K562 (cell line): ENCODE results near the gene CHCHD10. TPM values are rescaled to one million over a fixed set of nuclear protein-coding genes. Genes with fewer than 3 reads are reported as not detected.

Experiments
- ATAC-seq: fragments of 200-7000 bp; cut with Tn5 transposase; 3 replicates; pipeline ENCODE4 v1.9.1; 2020; ENCODE audit warnings: moderate library complexity
- BruUV-seq: library from RNA; stranded (reverse); fragments of 400-500 nt; replicated peaks from 2 replicates; lab custom pipeline; 2021; lab: Mats Ljungman, UMichigan
- CTCF ChIA-PET: fragments of 300-600 bp; formaldehyde crosslinking; extraction: SDS; loops from one replicate; lab custom pipeline; 2021; ENCODE audit warnings: low intra/inter-chr PET ratio; lab: Yijun Ruan, JAX
- POLR2A ChIA-PET: fragments of 300-600, 350-650 bp; sonication (Branson Sonifier 250); formaldehyde crosslinking; extraction: SDS; loops from one replicate; lab custom pipeline; 2021; ENCODE audit warnings: antibody characterized with exemption, inconsistent platforms; lab: Yijun Ruan, JAX
- DNase-seq, 4 experiments: peaks; one replicate each; pipeline versions ENCODE4 v3.0.0 to v3.0.0-alpha.2; 2011 to 2018; ENCODE audit warnings: low spot score in 3 of 4, mixed read lengths in 3 of 4; ENCODE audit errors: extremely low read depth in 1 of 4
- FAIRE-seq: peaks from 2 replicates; lab custom pipeline; 2011; peaks lifted over from hg19 to GRCh38; lab: Jason Lieb, UNC
- H2AFZ ChIP-seq: 2 replicates; pipeline ENCODE4 v1.6.0; 2011; ENCODE audit warnings: low read depth, low read length, control low read depth, inconsistent platforms
- H3K27ac ChIP-seq: fragments of 200-600 bp; 3 replicates; pipeline ENCODE4 v1.8.0; 2011; ENCODE audit warnings: low read depth, mild to moderate bottlenecking, control low read depth, inconsistent platforms, low read length, moderate library complexity, mixed read lengths; ENCODE audit errors: extremely low read depth
- H3K27me3 ChIP-seq, 2 experiments: fragments of 300-600 bp in 1 of 2; 2 replicates in 1 of 2; 3 replicates in 1 of 2; pipeline versions ENCODE4 v1.6.0 to v1.8.0; 2011; ENCODE audit warnings: inconsistent platforms in 2 of 2, low read length in 2 of 2, mild to moderate bottlenecking in 1 of 2, mixed read lengths in 1 of 2, moderate library complexity in 1 of 2; ENCODE audit not compliant: control insufficient read depth in 2 of 2, insufficient read depth in 2 of 2
- H3K36me3 ChIP-seq: fragments of 300-600 bp; 3 replicates; pipeline ENCODE4 v1.8.0; 2011; ENCODE audit warnings: mild to moderate bottlenecking, low read length, inconsistent platforms; ENCODE audit not compliant: control insufficient read depth, insufficient read depth
- H3K4me1 ChIP-seq, 2 experiments: fragments of 200-600 bp in 1 of 2; replicated peaks in 1 of 2; 2 replicates in 1 of 2; 3 replicates in 1 of 2; pipeline versions ENCODE4 v1.5.1 to v1.8.0; 2011; ENCODE audit warnings: inconsistent platforms in 2 of 2, low read length in 2 of 2, mild to moderate bottlenecking in 1 of 2, mixed read lengths in 1 of 2, moderate library complexity in 1 of 2; ENCODE audit not compliant: control insufficient read depth in 2 of 2, insufficient read depth in 2 of 2
- H3K4me2 ChIP-seq: 2 replicates; pipeline ENCODE4 v1.6.1; 2011; ENCODE audit warnings: low read length, control low read depth, inconsistent platforms, mixed read lengths; ENCODE audit not compliant: insufficient read depth
- H3K4me3 ChIP-seq: fragments of 200-600 bp; sonication (generic), shearing (Covaris generic); 2 replicates; pipeline ENCODE4 v1.5.1; 2016; ENCODE audit warnings: control low read depth, inconsistent platforms
- H3K79me2 ChIP-seq: fragments of 200-600 bp; 3 replicates; pipeline ENCODE4 v1.8.0; 2011; ENCODE audit warnings: low read length, inconsistent platforms; ENCODE audit not compliant: control insufficient read depth, insufficient read depth
- H3K9ac ChIP-seq, 2 experiments: 2 replicates each; pipeline versions ENCODE4 v1.6.0 to v1.6.1; 2011; ENCODE audit warnings: low read depth in 2 of 2, low read length in 2 of 2, control low read depth in 1 of 2, inconsistent platforms in 1 of 2, mild to moderate bottlenecking in 1 of 2, mixed read lengths in 1 of 2; ENCODE audit not compliant: insufficient read depth in 1 of 2
- H3K9me1 ChIP-seq: one replicate; pipeline ENCODE4 v1.6.0; 2011; ENCODE audit warnings: inconsistent platforms, mild to moderate bottlenecking, low read length, moderate library complexity; ENCODE audit not compliant: control insufficient read depth, insufficient read depth
- H3K9me3 ChIP-seq: replicated peaks from 2 replicates; pipeline ENCODE4 v1.5.1; 2011; ENCODE audit warnings: low read depth, low read length, inconsistent platforms; ENCODE audit not compliant: control insufficient read depth, insufficient read depth
- H4K20me1 ChIP-seq: replicated peaks from 2 replicates; pipeline ENCODE4 v1.6.1; 2011; ENCODE audit warnings: low read length, inconsistent platforms, mixed read lengths; ENCODE audit not compliant: control insufficient read depth, insufficient read depth
- ARNT ChIP-seq, 2 experiments: fragments of 450-650 bp; IDR thresholded peaks; 2 replicates each; pipeline ENCODE4 v1.6.1; 2016; ENCODE audit warnings: mild to moderate bottlenecking in 1 of 2
- ATF7 ChIP-seq: fragments of 450-650 bp; IDR thresholded peaks from 2 replicates; pipeline ENCODE4 v1.7.1; 2014; ENCODE audit warnings: mild to moderate bottlenecking, moderate library complexity
- HEY1 ChIP-seq: fragments of 250-450 bp; sonication (Bioruptor Pico); IDR thresholded peaks from 2 replicates; pipeline ENCODE4 v1.5.0; 2020; ENCODE audit warnings: mild to moderate bottlenecking, moderate library complexity, borderline replicate concordance
- JUNB ChIP-seq: fragments of 450-650 bp; formaldehyde crosslinking; conservative IDR thresholded peaks from 2 replicates; pipeline ENCODE4 v1.4.0; 2020; ENCODE audit warnings: mild to moderate bottlenecking
- KDM4B ChIP-seq, 2 experiments: fragments of 450-650 bp in 1 of 2; sonication (generic) in 1 of 2; IDR thresholded peaks; 2 replicates each; pipeline ENCODE4 v1.6.1; 2016 to 2017; ENCODE audit warnings: borderline replicate concordance in 2 of 2, antibody characterized with exemption in 1 of 2, low read depth in 1 of 2, mild to moderate bottlenecking in 1 of 2
- MAFG ChIP-seq: fragments of 450-650 bp; conservative IDR thresholded peaks from 2 replicates; pipeline ENCODE4 v1.6.1; 2016; ENCODE audit warnings: missing genetic modification characterization, missing compliant biosample characterization
- MCM5 ChIP-seq: fragments of 450-650 bp; IDR thresholded peaks from 2 replicates; pipeline ENCODE4 v1.6.1; 2016; ENCODE audit warnings: low read depth
- POU5F1 ChIP-seq: fragments of 150-350 bp; IDR thresholded peaks from 2 replicates; pipeline ENCODE4 v1.6.1; 2014; ENCODE audit warnings: borderline replicate concordance, low read length, low read depth, mild to moderate bottlenecking; ENCODE audit not compliant: partially characterized antibody
- SIX5 ChIP-seq, 2 experiments: IDR thresholded peaks; 2 replicates each; pipeline ENCODE4 v1.6.1; 2011; ENCODE audit warnings: low read length in 2 of 2, borderline replicate concordance in 1 of 2, low read depth in 1 of 2, mild to moderate bottlenecking in 1 of 2, moderate library complexity in 1 of 2; ENCODE audit not compliant: insufficient read depth in 1 of 2
- XRCC3 ChIP-seq: fragments of 450-650 bp; IDR thresholded peaks from 2 replicates; pipeline ENCODE4 v1.6.1; 2017; ENCODE audit warnings: mild to moderate bottlenecking, moderate library complexity
- XRCC5 ChIP-seq: fragments of 200-400 bp; formaldehyde crosslinking; IDR thresholded peaks from 2 replicates; pipeline ENCODE4 v1.6.1; 2017; ENCODE audit warnings: low read depth, mild to moderate bottlenecking, low read length
- ZBTB1 ChIP-seq: sonication (generic); formaldehyde crosslinking; IDR thresholded peaks from 2 replicates; pipeline ENCODE4 v1.8.1; 2023; ENCODE audit warnings: missing genetic modification reagents, low read depth, mild to moderate bottlenecking, borderline replicate concordance
- ZNF134 ChIP-seq: fragments of 250-450 bp; sonication (Bioruptor Pico); conservative IDR thresholded peaks from 2 replicates; pipeline ENCODE4 v1.4.0; 2020
- ZNF140 ChIP-seq: fragments of 250-450 bp; sonication (Bioruptor Pico); IDR thresholded peaks from 2 replicates; pipeline ENCODE4 v1.8.0; 2021; ENCODE audit warnings: moderate library complexity, mild to moderate bottlenecking, inconsistent platforms
- ZNF23 ChIP-seq: fragments of 250-450 bp; sonication (Bioruptor Pico); IDR thresholded peaks from 2 replicates; pipeline ENCODE4 v1.4.0; 2020; ENCODE audit warnings: mild to moderate bottlenecking
- ZNF696 ChIP-seq: fragments of 250-450 bp; sonication (Bioruptor Pico); conservative IDR thresholded peaks from 2 replicates; pipeline ENCODE4 v1.4.0; 2020; ENCODE audit warnings: mild to moderate bottlenecking, moderate library complexity
- ZNF75A ChIP-seq: fragments of 450-650 bp; formaldehyde crosslinking; IDR thresholded peaks from 2 replicates; pipeline ENCODE4 v1.4.0; 2020; ENCODE audit warnings: mild to moderate bottlenecking
- WGBS: fragments of 100-300 bp; shearing (Covaris generic); methylation state at CpG from one replicate; pipeline ENCODE4 v1.1.6; 2016; ENCODE audit warnings: low coverage, mixed read lengths; ENCODE audit not compliant: insufficient coverage; ENCODE audit errors: missing lambda C conversion rate; 5-methylcytosine and 5-hydroxymethylcytosine counted together
- in situ Hi-C: fragments of 300-500 bp; cut with MboI; formaldehyde crosslinking; loops from 4 replicates; pipeline ENCODE4 v1.15.0; 2018; ENCODE audit warnings: inconsistent platforms, mixed read lengths
- intact Hi-C: fragments of 100-400 bp; cut with micrococcal nuclease; formaldehyde crosslinking; loops from 2 replicates; pipeline ENCODE4 v1.14.2; 2022
- polyA plus RNA-seq, 8 experiments: library from polyadenylated mRNA; depleted of rRNA in 4 of 8; stranded (reverse) in 5 of 8; unstranded in 3 of 8; fragments of >200 nt; fragmentation: Nextera tagmentation in 2 of 8; fragmentation: Illumina TruSeq in 1 of 8; extraction: Ambion mirVana in 2 of 8; extraction: Trizol in 1 of 8; gene quantifications; 2 replicates each; pipeline versions ENCODE4 v1.2.1 to v1.2.3, GENCODE V29; 2011 to 2014; ENCODE audit warnings: inconsistent platforms in 1 of 8, missing spikeins in 1 of 8
- total RNA-seq, 7 experiments: library from RNA; depleted of rRNA in 6 of 7; stranded (reverse); fragments of >200 nt in 6 of 7; fragmentation: Illumina TruSeq in 2 of 7; extraction: Trizol in 2 of 7; gene quantifications; 2 replicates each; pipeline versions ENCODE4 v1.2.1 to v1.2.3, GENCODE V29; 2011 to 2021; ENCODE audit warnings: low replicate concordance in 1 of 7
- TF ChIP-seq, protein P1 (sequence below): fragments of 450-650 bp; IDR thresholded peaks from 2 replicates; pipeline ENCODE4 v1.6.1; 2016; ENCODE audit warnings: antibody characterized with exemption
- TF ChIP-seq, protein P2 (sequence below), 2 experiments: fragments of 200-800 bp in 1 of 2; sonication (Bioruptor generic) in 1 of 2; sonication (generic) in 1 of 2; formaldehyde crosslinking in 1 of 2; IDR thresholded peaks in 1 of 2; conservative IDR thresholded peaks in 1 of 2; 2 replicates each; pipeline versions ENCODE4 v1.5.0 to v1.6.1; 2016 to 2020; ENCODE audit warnings: missing compliant biosample characterization in 1 of 2, missing genetic modification characterization in 1 of 2, missing genetic modification reagents in 1 of 2

CHCHD10 gene
- total and polyA plus RNA-seq, 9 of the 15 experiments (the other 6 are each of a cell fraction or from before 2014, with no cell fraction given), result 15.2 to 292 (median 102) TPM

DNA sequence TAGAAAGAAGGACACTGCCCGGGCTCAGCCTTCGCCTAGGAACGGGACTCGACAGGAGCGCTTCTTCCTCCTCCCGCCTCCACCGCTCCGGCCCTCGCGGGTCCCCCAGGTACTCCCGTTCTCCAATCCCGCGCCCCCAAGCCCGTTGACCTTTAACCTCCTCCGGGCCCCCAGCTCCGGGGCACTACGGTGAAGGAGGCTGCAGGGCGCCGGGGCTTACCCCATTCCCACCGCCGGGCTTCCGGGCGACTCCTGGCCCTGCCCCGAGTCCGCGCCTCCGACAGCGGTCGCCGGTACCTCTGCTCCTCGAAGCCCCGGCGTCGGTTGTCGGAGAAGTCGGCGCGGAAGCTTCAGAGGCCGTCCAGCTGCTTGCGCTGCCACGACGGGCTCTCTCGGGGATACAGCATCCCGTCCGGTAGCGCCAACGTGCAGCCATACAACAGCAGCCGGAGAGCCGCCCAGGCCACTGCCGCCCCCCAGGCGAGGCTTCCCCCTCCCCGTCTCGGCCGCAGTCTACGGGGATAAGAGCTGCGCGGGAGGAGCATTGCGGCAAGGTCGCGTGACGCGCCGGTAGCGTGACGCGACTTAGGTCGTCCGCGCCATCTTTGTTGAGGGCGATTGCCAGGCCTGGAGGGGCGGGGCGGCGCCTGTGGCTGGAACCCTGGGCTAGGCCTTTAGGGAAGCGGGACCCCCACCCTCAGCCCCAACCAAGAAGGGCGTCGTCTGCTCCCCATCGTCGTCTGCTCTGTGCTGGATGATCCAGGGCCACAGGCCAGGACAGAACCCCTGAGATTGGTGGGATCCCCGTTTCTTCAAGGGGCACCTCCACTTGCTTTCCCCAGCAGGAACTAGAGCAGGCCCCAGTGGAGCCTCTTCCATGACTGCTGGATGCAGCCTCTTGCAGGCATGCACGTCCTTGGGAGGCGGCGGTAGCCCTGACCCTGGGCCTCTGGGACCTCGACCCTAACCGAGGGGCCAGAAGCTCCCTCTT is 50.7 kb downstream of the CHCHD10 start:
- Histone ChIP-seq H3K4me1 (peaks cover 6 to 25% of the 10 kb centered on the region in 2 experiments; a peak in 4 of 5 replicates), H3K9ac (peak overlapping the region; percentile 80 to 94), H3K36me3 (peaks cover 24% of the 10 kb centered on the region; the same call in 1 of the 3 replicates), H3K27me3 (no peaks in the 10 kb centered on the region), H3K9me3 (no peaks in the 10 kb centered on the region), H3K4me3 (peak overlapping the region; percentile 77), H2AFZ (peak overlapping the region; percentile 98), H4K20me1 (no peaks in the 10 kb centered on the region), H3K27ac (peak overlapping the region; percentile 84), H3K4me2 (peak overlapping the region; percentile 79), H3K79me2 (peaks cover 19% of the 10 kb centered on the region), H3K9me1 (no peaks in the 10 kb centered on the region)
- POLR2A ChIA-PET, result interaction anchor here (0.6 to 1.2 kb wide), 3 partner anchors 17 to 45 kb away, joined by 3 to 5 read pairs (median 3); no protein-coding TSS in a partner anchor
- 8% methylated on average over 35 of the region's 84 CpGs for WGBS
- in situ Hi-C loops, result no loop called here
- DNase-seq (peak; percentile 86 to 92 (median 88)), ATAC-seq (peak; percentile 95), FAIRE-seq (peak; percentile 80)
- intact Hi-C loops, result no loop called here
- BruUV-seq, result TSS peak; percentile 74
- CTCF ChIA-PET, result no interaction called here
- TF ChIP-seq ARNT (IDR thresholded peaks at IDR 0.05) (no peak), XRCC5 (no peak), ZNF75A (CRISPR knock-in tag) (no peak), HEY1 (CRISPR knock-in tag) (no peak), ZNF696 (no peak), MCM5 (no peak), MAFG (no peak), XRCC3 (no peak), ZBTB1 (CRISPR knock-in tag) (no peak), POU5F1 (no peak), JUNB (CRISPR knock-in tag) (no peak), SIX5 (IDR thresholded peaks at IDR 0.05; ENCODE audit: borderline replicate concordance in 1 of 2, insufficient read depth in 1 of 2, low read depth in 1 of 2, low read length in 2 of 2) (peak; percentile 59 to 75), ZNF140 (CRISPR knock-in tag) (no peak), ZNF23 (CRISPR knock-in tag) (no peak), KDM4B (IDR thresholded peaks at IDR 0.05; ENCODE audit: borderline replicate concordance in 2 of 2, low read depth in 1 of 2) (no peak), ATF7 (peak; percentile 59; the same call in 1 of the 2 replicates), ZNF134 (CRISPR knock-in tag) (no peak)
- TF ChIP-seq, protein P1, sequence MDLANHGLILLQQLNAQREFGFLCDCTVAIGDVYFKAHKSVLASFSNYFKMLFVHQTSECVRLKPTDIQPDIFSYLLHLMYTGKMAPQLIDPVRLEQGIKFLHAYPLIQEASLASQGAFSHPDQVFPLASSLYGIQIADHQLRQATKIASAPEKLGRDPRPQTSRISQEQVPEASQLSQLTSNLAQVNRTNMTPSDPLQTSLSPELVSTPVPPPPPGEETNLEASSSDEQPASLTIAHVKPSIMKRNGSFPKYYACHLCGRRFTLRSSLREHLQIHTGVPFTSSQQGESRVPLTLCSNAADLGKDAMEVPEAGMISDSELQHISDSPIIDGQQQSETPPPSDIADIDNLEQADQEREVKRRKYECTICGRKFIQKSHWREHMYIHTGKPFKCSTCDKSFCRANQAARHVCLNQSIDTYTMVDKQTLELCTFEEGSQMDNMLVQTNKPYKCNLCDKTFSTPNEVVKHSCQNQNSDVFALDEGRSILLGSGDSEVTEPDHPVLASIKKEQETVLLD, result peak; percentile 84
- TF ChIP-seq, protein P2, sequence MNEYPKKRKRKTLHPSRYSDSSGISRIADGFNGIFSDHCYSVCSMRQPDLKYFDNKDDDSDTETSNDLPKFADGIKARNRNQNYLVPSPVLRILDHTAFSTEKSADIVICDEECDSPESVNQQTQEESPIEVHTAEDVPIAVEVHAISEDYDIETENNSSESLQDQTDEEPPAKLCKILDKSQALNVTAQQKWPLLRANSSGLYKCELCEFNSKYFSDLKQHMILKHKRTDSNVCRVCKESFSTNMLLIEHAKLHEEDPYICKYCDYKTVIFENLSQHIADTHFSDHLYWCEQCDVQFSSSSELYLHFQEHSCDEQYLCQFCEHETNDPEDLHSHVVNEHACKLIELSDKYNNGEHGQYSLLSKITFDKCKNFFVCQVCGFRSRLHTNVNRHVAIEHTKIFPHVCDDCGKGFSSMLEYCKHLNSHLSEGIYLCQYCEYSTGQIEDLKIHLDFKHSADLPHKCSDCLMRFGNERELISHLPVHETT (CRISPR knock-in tag; conservative IDR thresholded peaks at IDR 0.05 in 1 of 2, IDR thresholded peaks at IDR 0.05 in 1 of 2), result no peak; a peak in 1 of 4 replicates
